HG03520 (cell line): ENCODE results near the gene GFRA1.
"Not testable (repeated sequence)": the region's sequence is repeated elsewhere in the genome, so short reads cannot be mapped to it uniquely, and the experiment has no call there.

Experiments used
- ATAC-seq: cut with Tn5 transposase; IDR thresholded peaks from one replicate; pipeline ENCODE4 v1.9.1; 2021; ENCODE audit warnings: mild to moderate bottlenecking, moderate library complexity; ENCODE audit not compliant: unreplicated experiment

The GFRA1 gene

DNA sequence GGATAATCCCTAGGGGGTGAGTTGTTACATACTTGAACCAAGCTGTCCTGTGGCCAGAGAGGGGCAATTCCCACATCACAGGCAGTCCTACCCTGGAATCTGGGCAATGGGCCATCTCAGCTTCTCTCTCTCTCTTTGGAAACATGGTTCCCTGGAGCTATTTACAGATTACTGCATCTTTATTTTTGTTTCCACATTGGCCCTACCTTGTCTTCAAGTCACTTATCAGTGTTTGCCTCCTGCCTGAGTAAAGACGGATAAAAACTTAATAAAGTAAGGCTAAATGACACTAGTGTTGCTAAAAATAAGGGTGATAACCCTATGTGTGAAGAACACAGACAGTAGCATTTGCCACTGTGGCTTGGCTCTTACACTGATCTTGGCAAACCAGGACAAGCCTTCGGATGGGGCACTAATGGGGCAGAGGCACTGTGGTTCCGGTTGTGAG lies 228.2 kb downstream of the GFRA1 start:
- no peak for ATAC-seq

DNA sequence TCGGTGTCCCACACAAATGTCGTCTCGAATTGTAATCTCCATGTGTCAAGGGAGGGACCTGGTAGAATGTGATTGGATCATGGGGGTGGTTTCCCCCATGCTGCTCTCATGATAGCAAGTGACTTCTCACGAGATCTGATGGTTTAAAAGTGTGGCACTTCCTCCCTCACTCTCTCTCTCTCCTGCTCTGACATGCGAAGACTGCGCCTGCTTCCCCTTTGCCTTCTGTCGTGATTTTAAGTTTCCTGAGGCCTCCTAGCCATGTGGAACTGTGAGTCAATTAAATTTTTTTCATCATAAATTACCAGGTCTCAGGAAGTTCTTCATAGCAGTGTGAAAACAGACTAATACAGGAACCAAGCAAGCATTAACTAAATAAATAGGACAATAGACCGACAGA lies 229.1 kb downstream of the GFRA1 start:
- no peak for ATAC-seq

DNA sequence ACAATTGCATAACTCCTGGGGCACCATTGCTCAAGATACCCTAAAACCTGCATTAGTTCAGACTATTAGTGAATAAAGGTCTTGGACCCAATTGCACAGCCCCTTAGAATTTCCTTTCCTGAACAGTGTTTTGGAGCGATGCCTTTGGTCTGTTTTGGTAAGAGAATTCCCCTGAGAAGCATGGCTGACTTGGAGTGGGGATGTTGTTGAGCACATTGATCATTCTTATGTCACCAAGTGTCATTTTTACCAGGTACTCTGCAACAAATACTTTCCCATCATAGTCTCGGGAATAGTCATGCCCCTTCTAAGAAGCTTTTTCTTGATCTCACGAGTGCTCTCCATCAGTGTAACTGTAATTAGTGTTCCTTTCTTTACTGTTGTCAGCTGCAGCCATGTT lies 229.7 kb downstream of the GFRA1 start:
- ATAC-seq = no peak

DNA sequence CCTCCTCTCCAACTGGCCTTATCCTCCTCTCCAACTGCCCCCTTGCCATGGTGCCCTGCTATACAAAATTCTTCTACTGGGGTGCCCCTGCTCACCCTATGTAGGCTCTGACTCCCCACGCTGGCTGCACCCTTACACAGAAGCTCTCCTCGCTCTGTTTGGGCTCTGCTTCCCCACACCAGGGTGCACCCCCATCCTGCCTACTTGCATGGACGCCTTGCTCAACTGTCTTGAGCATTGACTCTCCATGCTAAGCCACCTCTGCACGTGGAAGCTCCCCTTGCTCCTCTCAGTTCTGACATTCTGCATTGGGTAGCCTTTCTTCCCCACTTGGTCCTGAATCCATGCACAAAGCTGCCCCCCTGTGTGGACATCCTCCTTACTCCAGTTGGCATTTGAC lies 231.1 kb downstream of the GFRA1 start:
- no peak for ATAC-seq

DNA sequence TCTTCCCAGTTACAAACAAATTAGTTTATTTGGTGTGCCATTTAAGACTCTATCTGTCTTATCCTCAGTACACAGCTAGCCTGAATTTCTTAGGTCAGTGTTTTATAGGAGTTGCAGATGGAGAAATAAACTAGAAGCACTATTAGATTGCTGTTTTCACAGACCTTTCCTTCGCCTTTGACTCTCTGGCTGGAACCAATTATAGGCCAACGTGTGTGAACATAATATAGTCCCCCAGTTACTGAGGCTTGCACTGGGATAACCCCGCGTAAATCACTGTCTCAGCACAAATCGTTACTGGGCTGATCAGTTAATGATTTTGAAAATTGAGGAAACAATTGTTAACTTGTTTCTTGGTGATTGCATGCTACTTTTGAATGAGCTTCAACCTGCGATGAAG lies 233.4 kb downstream of the GFRA1 start:
- ATAC-seq = no peak

DNA sequence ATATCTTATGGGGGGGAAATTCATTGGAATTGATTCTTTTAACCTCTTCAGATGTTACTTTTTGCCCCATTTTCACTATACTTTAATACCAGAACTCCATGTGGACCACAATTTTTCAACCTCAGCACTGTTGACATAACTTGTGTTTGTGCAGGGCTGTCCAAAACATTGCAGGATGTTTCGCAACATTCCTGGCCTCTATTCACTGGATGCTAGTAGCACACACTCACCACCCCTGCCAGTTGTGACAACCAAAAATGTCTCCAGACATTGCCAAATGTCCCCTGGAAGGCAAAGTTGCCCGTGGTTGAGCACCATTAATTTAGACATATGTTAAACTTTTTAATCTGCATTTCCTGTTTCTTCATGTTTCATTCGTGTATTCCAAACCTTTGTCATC lies 234.7 kb downstream of the GFRA1 start:
- ATAC-seq = no peak

DNA sequence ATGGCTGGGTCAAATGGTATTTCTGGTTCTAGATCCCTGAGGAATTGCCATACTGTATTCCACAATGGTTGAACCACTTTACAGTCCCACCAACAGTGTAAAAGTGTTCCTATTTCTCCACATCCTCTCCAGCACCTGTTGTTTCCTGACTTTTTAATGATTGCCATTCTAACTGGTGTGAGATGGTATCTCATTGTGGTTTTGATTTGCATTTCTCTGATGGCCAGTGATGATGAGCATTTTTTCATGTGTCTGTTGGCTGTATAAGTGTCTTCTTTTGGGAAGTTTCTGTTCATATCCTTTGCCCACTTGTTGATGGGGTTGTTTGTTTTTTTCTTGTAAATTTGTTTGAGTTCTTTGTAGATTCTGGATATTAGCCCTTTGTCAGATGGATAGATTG lies 237.6 kb downstream of the GFRA1 start:
- ATAC-seq = not testable (repeated sequence)

DNA sequence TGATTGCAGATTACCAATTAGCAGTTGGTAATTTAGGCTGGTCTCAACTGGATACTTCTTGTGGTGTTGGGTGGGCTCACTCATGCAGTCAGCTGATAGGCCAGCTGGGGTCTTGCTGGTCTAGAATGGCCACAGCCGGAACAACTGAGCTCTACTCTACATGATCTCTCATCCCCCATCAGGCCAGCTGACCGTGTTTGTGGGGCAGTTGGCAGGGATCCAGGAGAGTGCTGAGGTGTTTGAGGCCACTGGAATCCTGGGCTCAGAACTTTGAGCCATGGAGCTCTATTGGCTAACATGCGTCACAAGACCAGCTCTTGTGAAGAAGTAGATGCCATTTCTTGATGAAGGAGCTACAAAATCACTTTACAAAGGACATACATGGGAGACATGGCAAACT lies 242.4 kb downstream of the GFRA1 start:
- ATAC-seq = no peak

DNA sequence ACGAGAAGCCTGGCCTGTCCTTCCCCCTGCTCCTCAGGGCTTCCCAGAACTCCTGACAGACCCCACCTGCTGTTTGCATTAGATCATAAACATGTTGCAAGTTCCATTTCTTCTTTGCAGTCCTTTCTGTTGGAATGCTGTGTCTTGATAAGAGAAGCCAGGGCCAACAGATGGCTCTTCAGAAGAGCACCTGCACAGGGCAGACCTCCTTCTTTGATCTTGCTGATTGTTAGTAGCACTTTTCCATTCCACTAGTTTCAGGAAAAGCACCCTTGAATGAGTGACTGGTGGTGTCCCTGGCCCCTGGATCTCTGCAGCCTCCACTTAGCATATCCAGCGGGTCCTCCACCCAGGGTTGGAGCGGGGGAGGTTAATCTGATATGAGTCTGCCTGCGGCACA lies 243.2 kb downstream of the GFRA1 start:
- no peak for ATAC-seq

DNA sequence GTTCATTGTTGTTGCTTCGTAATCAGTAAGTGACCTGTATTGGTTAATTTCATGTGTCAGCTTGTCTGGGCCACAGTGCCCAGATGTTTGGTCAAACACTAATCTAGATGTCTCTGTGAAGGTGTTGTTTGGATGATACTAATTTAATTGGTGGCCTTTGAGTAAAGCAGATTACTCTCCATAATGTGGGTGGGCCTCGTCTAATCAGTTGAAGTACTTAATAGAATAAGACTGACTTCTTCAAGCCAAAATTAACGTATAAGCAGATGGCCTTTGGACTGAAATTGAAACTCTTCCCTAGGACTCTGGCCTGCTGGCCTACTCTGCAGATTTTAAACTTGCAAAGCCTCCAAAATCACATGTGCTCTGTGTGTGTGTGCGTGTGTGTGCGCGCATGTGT lies 245.7 kb downstream of the GFRA1 start:
- ATAC-seq = no peak

DNA sequence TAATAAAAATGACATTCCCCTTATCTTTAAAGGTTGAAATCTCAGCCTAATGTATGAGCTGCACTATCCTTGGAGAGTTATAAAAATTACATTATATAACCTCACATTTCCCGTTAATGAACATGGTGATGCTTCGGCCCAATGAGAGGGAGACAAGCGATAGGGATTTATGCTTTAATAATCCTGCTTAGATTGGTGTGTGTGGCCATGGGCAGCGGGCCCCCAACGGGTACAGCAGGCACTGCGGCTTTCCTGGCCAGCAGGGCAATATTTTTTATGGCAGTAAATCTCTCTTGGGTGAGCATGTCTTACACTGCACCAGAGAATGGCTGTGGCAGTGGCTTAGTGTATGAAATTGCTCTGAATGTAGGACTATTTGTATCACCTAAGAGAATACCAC lies 246.3 kb downstream of the GFRA1 start:
- ATAC-seq = no peak

DNA sequence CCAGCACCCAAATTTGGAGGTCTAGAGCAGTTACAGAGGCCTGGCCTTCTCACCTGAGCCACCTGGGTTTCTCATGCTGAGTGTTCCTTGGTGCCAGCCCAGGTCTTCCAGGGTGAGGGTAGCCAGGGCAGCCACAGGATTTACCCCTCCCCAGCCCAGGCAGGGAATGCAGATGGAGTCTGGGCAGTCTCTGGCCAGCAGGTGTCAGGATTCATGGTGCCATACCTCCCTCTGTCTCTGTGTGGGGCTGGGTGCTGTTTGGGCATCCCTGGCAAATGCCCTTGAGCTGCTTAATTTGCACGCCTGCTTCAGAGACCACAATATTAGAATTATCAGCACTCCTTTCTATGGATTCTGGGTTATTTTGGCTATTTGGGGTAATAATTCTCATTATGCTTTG lies 246.7 kb downstream of the GFRA1 start:
- ATAC-seq = no peak

DNA sequence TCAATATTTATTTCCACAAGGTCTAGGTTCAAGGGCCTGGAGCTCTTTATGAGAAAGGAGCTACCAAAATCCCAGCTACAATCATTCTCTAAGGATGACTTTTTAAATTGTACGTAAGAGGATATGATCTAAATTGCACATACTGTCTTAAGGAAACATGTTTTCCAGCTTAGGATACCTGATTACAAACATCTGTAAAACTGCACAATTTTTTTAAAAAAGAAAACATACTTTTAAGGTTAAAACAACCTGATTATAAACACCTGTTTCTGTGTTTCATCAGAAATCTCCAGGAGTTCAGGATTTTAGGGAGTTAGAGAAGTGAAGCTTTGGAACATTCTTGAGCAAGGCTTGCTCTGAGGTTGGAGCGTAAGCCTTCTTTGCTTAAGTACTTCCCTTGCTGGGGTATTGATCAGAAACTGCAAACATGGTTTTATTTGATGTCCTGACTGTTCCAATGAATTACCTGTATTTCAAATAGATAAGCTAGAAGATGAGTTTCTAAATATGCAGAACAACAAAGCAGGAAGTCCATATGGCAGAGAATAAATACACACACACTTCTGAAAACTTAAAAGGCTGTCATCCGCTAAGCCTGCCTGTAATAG lies 248.6 kb downstream of the GFRA1 start:
- ATAC-seq = no peak

DNA sequence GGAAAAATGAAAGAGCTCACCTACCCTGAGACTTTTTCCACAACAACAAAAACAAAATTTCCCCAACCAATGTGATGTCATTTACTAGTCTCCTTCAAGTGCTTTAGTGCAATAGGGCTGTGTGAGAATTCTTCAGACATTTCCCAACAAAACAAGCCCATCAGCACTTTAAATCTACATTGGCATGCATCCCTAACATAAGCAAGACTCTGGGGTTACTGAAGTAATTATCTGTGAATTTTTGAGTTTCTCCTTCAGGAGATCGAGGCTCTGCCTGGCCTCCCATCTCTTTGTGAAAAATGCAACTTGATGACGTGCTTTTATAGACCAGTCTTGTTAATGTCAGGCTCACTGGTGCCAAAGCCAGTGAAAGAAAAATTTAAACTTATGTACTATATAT lies 255.6 kb downstream of the GFRA1 start:
- no peak for ATAC-seq

DNA sequence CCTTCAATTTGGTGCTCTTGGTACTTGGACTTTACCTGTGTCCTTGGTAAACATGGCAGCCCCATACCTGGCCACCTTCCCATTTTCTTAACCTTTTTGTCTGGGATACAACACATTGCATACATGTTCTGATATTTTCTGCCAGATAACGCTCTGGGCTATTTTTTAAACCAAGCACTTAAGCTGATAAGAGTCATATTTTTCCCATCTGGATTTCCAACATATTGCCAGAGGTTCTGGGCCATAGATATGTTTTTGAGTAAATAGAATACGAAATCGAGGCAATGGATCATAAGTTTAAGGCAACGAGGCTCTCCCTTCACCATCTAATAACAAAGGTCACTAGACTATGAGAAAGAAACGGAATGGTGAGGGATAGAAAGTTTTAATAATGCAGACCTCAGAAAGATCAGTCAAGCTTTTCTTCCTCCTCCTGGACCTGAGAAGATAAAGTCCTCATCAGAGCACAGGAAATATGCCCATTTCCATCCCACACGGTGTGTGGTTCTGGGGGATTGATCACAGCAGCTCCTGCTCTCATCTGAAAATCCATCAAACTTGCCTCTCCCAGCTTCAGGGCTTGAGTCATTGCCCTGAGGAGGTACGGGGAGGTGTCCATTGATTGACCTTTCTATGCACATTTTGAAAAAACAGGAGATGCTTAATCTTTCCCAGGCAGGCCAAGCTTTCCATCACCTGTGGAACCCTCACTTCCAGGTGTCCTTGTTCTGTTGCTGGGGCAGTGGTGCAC lies 257.2 kb downstream of the GFRA1 start:
- ATAC-seq = no peak

DNA sequence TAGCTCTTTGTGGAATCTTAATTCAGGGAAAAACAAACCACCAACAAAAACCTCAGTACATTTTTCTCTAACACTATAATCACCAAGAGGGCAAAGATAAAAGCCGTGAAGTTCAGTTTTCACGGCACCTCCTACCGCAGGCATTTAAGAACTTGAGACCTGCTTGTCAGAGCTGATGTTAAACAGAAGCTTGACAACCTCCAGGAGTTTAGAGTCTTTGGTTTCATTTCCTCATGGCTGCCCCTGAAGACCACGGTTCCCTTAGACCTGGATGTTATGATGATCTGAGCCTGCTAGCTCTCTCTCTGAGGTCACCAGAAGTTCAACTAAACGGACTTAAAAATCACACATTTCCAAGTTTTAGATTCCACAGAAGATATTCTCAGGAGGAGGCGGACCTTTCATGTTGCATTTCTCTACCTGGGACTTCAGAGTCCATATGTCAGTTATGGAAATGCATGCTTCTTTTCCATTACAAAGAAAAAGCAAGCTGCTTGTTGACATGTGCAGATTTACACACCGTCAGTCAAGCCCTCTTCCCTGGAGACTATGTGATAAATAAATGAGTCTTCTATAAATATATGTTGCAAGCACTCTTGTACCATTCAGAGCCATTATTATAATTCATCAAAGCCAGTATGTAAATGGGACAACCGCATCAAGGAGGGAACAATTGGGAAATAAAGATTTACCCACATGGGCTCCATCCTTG lies 258.0 kb downstream of the GFRA1 start:
- ATAC-seq = no peak

DNA sequence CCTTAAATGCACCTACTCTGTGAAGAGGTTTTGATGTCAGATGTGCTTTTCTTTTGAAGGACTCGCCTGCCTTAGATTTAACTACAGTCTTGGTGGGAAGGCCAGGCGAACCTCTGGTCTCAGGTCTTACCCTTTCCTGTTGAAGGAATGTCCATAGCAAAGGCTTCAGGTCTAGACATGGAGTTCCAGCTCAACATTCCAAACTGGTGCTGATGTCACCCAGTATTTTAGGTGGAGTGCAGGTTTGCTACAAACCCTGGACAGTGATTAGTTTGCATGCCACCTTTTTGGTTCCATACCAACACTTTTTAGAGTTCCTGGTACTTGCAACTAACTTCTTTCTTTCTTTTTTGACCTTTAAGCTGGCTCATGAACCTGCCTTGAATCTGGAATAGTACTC lies 258.7 kb downstream of the GFRA1 start:
- ATAC-seq = no peak

DNA sequence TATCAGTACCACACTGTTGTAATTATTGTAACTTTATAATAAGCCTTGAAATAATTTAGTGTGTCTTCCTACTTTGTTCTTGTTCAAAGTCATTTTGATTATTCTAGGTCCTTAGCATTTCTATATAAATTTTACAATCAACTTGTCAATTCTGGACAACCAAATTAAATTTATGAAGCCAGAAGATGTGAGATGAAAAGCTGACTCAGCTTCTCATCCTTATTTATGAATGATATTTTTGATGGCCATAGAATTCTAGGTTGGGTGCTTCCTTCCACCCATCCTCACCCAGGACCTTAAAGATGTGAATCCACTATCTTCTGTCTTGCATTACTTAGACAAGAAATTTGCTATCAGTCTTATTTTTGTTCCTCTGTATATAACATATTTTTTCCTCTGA lies 261.1 kb downstream of the GFRA1 start:
- no peak for ATAC-seq

DNA sequence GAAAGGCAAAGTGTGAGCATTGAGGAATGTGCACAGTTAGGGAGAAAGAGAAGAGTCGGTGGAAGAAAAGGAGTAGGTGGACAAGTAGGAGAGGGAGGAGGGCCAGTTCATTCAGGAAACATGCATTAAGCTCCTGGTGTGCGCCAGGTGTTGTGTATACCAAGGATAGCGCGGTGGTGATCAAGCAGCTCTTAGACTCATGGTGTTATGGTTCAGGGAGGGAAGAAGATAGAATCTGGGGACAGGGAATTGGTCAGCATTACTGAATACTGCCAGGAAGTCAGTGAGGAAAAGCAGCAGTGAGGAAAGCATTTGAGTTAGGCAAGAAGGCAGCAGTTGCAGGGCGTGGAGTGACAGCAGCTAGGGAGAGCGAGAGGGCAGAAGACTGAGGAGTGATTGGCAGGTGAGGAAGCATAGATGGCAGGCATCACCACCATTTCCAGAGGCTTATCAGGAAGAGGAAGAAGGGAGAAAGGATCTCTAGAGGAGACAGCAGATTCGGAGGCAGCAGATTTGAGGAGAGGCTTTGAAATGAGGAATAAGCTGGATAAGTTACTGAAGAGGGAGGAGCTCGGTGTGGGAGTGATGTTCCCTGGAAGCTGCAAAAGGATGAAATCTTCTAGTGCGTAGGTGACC lies 265.6 kb downstream of the GFRA1 start:
- ATAC-seq = no peak
